Measurements from ENCODE around the gene CDK5RAP1. TPM values are rescaled to one million over a fixed set of nuclear protein-coding genes. Genes with fewer than 3 reads are reported as not detected.

Gene CDK5RAP1
- total and polyA plus RNA-seq, 2 of the 4 experiments (the other 2 are of a cell fraction), result 23.9 to 28.1 TPM

- no peak overlapping the region for H2AK9ac ChIP-seq (replicated peaks; ENCODE audit: low read depth, low read length, poor library complexity)
- peaks cover 20% of the 10 kb centered on the region for H3K36me3 ChIP-seq (ENCODE audit: control insufficient read depth, insufficient read depth, low read length)
- H4K20me1 ChIP-seq (ENCODE audit: insufficient read depth, low read length), result no peaks in the 10 kb centered on the region
- H3K56ac ChIP-seq (ENCODE audit: extremely low read depth, insufficient read depth, low read length), result no peak overlapping the region
- no peak overlapping the region for H3K4ac ChIP-seq (ENCODE audit: low read depth, low read length)
- peak; percentile 28 for DNase-seq
- no peak overlapping the region for H3K14ac ChIP-seq (replicated peaks; ENCODE audit: low read depth, low read length)
- intact Hi-C loops (cut with micrococcal nuclease) (no loop called here), in situ Hi-C loops (cut with MboI; ENCODE audit: low sequenced_read_pairs) (no loop called here), dilution Hi-C loops (cut with HindIII; ENCODE audit: low sequenced_read_pairs, unreplicated experiment) (no loop called here)
- H4K91ac ChIP-seq (ENCODE audit: insufficient read depth, low read depth, low read length), result no peak overlapping the region
- H3K79me1 ChIP-seq (ENCODE audit: low read depth in 1 of 2, low read length in 2 of 2), result peaks cover 0 to 5% of the 10 kb centered on the region in 2 experiments; a peak in 2 of 4 replicates
- H2BK20ac ChIP-seq (ENCODE audit: low read depth, low read length), result no peak overlapping the region
- no peaks in the 10 kb centered on the region for H3K27me3 ChIP-seq (ENCODE audit: control insufficient read depth, insufficient read depth, low read length)
- 80% methylated on average over 3 of the region's 7 CpGs; no CpG with 5 or more reads in 1 of the 2 experiments for WGBS, 2 experiments (ENCODE audit: extremely low coverage in 2 of 2, insufficient read length in 1 of 2)
- CTCF ChIA-PET, result no interaction called here
- H3K4me1 ChIP-seq (ENCODE audit: control insufficient read depth, insufficient read depth, low read length), result no peaks in the 10 kb centered on the region
- H4K5ac ChIP-seq (ENCODE audit: low read depth, low read length), result no peak overlapping the region
- no peak overlapping the region for H4K8ac ChIP-seq (ENCODE audit: low read depth in 2 of 2, low read length in 2 of 2)
- no peak overlapping the region for H3K18ac ChIP-seq (ENCODE audit: low read depth, low read length)
- H3K9me3 ChIP-seq (ENCODE audit: control insufficient read depth, insufficient read depth, low read length), result no peaks in the 10 kb centered on the region
- H3K9ac ChIP-seq (ENCODE audit: low read depth, low read length), result no peak overlapping the region
- no TSS peak for BruUV-seq (replicated peaks)
- H2BK15ac ChIP-seq (ENCODE audit: low read depth, low read length), result no peak overlapping the region
- H3K4me2 ChIP-seq (ENCODE audit: low read depth, low read length), result no peak overlapping the region
- no peaks in the 10 kb centered on the region for H3K9me1 ChIP-seq (ENCODE audit: insufficient read depth, low read length)
- H2BK5ac ChIP-seq (ENCODE audit: low read depth, low read length, poor library complexity, severe bottlenecking), result no peak overlapping the region
- TF ChIP-seq CEBPB (IDR thresholded peaks at IDR 0.05; ENCODE audit: low read depth, low read length) (no peak), POLR2A (IDR thresholded peaks at IDR 0.05; ENCODE audit: low read depth, low read length) (no peak), USF2 (IDR thresholded peaks at IDR 0.05; ENCODE audit: low read depth, low read length) (no peak), CHD1 (IDR thresholded peaks at IDR 0.05; ENCODE audit: low read depth, low read length) (no peak), SMC3 (IDR thresholded peaks at IDR 0.05; ENCODE audit: low read depth, low read length) (no peak), ELK1 (IDR thresholded peaks at IDR 0.05; ENCODE audit: borderline replicate concordance, low read depth, low read length) (no peak), MXI1 (IDR thresholded peaks at IDR 0.05; ENCODE audit: borderline replicate concordance, low read depth, low read length) (no peak), RCOR1 (IDR thresholded peaks at IDR 0.05; ENCODE audit: insufficient replicate concordance, low read length) (no peak), NFE2L2 (IDR thresholded peaks at IDR 0.05; ENCODE audit: low read depth, low read length) (no peak), MAFK (IDR thresholded peaks at IDR 0.05; ENCODE audit: low read depth, low read length) (no peak), FOS (IDR thresholded peaks at IDR 0.05; ENCODE audit: low read depth, low read length) (no peak), BHLHE40 (IDR thresholded peaks at IDR 0.05; ENCODE audit: low read depth, low read length) (no peak)
- POLR2A ChIA-PET (ENCODE audit: unreplicated experiment), result no interaction called here
- no peak for ATAC-seq (ENCODE audit: low read depth)
- H2AK5ac ChIP-seq (ENCODE audit: low read depth, low read length), result no peak overlapping the region
- H2AFZ ChIP-seq (replicated peaks; ENCODE audit: low read length, poor library complexity), result no peak overlapping the region
- H3K4me3 ChIP-seq (ENCODE audit: insufficient read depth, low read depth, low read length), result no peak overlapping the region
- H3K27ac ChIP-seq (ENCODE audit: insufficient read depth, low read length), result no peak overlapping the region
- H2BK120ac ChIP-seq (ENCODE audit: low read depth, low read length), result no peak overlapping the region
- H3K23ac ChIP-seq (ENCODE audit: low read depth, low read length), result no peak overlapping the region
Measured at GRCh38 chr20:33387177-33387576, 14.1 kb downstream of the CDK5RAP1 start.

All from IMR-90 (cell line).